NCI-H1417 (cell line): ENCODE measurements around the gene ERC1.
"Not testable (repeated sequence)": the region's sequence is repeated elsewhere in the genome, so short reads cannot be mapped to it uniquely, and the experiment has no call there.

Source experiments
- DNase-seq, 3 experiments: peaks; one replicate each; lab custom pipeline; 2025; lab: John Stamatoyannopoulos, UW

Gene ERC1

GRCh38 chr12:1122786-1123185, 131.8 kb downstream of the ERC1 start:
- DNase-seq: peak in 2 of 3 experiments; percentile 16 to 49

GRCh38 chr12:1126091-1126490, 135.1 kb downstream of the ERC1 start:
- DNase-seq: no peak

GRCh38 chr12:1127021-1127420, 136.0 kb downstream of the ERC1 start:
- DNase-seq: no peak

GRCh38 chr12:1130164-1130563, 139.1 kb downstream of the ERC1 start:
- DNase-seq: no peak

GRCh38 chr12:1130571-1130970, 139.5 kb downstream of the ERC1 start:
- DNase-seq: no peak

GRCh38 chr12:1131811-1132224, 140.8 kb downstream of the ERC1 start:
- peak in 1 of 3 experiments; percentile 22 for DNase-seq

GRCh38 chr12:1132311-1132710, 141.3 kb downstream of the ERC1 start:
- DNase-seq: no peak

GRCh38 chr12:1138691-1139090, 147.7 kb downstream of the ERC1 start:
- no peak for DNase-seq

GRCh38 chr12:1146758-1147157, 155.7 kb downstream of the ERC1 start:
- DNase-seq: not testable (repeated sequence)

- DNase-seq: no peak
Observed at GRCh38 chr12:1147821-1148220, 156.8 kb downstream of the ERC1 start.

GRCh38 chr12:1157046-1157445, 166.0 kb downstream of the ERC1 start:
- no peak for DNase-seq

- DNase-seq: no peak
Observed at GRCh38 chr12:1161197-1161596, 170.2 kb downstream of the ERC1 start.

GRCh38 chr12:1162081-1162760, 171.2 kb downstream of the ERC1 start:
- DNase-seq: peak in 2 of 3 experiments; percentile 37 to 82

GRCh38 chr12:1167784-1168183, 176.8 kb downstream of the ERC1 start:
- no peak for DNase-seq

- peak in 2 of 3 experiments; percentile 13 to 62 for DNase-seq
Observed at GRCh38 chr12:1170411-1170810, 179.4 kb downstream of the ERC1 start.

- peak; percentile 85 to 98 (median 88) for DNase-seq
Observed at GRCh38 chr12:1171657-1172408, 180.8 kb downstream of the ERC1 start.

GRCh38 chr12:1173781-1174617, 183.0 kb downstream of the ERC1 start:
- peak in 2 of 3 experiments; percentile 56 to 76 for DNase-seq

- peak in 1 of 3 experiments; percentile 62 for DNase-seq
Observed at GRCh38 chr12:1174659-1175058, 183.6 kb downstream of the ERC1 start.

- no peak for DNase-seq
Observed at GRCh38 chr12:1176191-1176590, 185.2 kb downstream of the ERC1 start.

- no peak for DNase-seq
Observed at GRCh38 chr12:1179128-1179527, 188.1 kb downstream of the ERC1 start.

- DNase-seq: no peak
Observed at GRCh38 chr12:1182069-1182468, 191.0 kb downstream of the ERC1 start.

- DNase-seq: no peak
Observed at GRCh38 chr12:1184402-1184801, 193.4 kb downstream of the ERC1 start.
